Cardiac muscle cell (in vitro differentiated cells and primary cell): ENCODE results near the gene SMIM22. TPM values are rescaled to one million over a fixed set of nuclear protein-coding genes. Genes with fewer than 3 reads are reported as not detected.

ENCODE experiments used
- DNase-seq, 2 donors: peaks; one replicate each; pipeline versions ENCODE4 v3.0.0 to v3.0.0-alpha.2; 2010 to 2017; ENCODE audit warnings: low read depth in 1 of 2, low spot score in 1 of 2
- H3K27ac ChIP-seq: fragments of 200-600 bp; sonication (generic); 2 replicates; pipeline ENCODE4 v1.5.1; 2016
- H3K27me3 ChIP-seq: fragments of 200-600 bp; sonication (generic); 2 replicates; pipeline ENCODE4 v1.6.0; 2016; ENCODE audit warnings: control low read depth
- H3K36me3 ChIP-seq: fragments of 200-600 bp; sonication (generic); 2 replicates; pipeline ENCODE4 v1.5.1; 2016; ENCODE audit warnings: control low read depth
- H3K4me1 ChIP-seq: fragments of 200-600 bp; sonication (generic); 2 replicates; pipeline ENCODE4 v1.8.1; 2017; ENCODE audit warnings: low read depth, mild to moderate bottlenecking, mixed run types
- H3K4me3 ChIP-seq: fragments of 200-600 bp; sonication (generic); 2 replicates; pipeline ENCODE4 v1.5.1; 2016; ENCODE audit warnings: mild to moderate bottlenecking
- H3K9me3 ChIP-seq: fragments of 200-600 bp; sonication (generic); 2 replicates; pipeline ENCODE4 v1.5.1; 2017; ENCODE audit warnings: low read depth, mild to moderate bottlenecking, control low read depth
- polyA plus RNA-seq: library from polyadenylated mRNA; unstranded; fragments of >200 nt; fragmentation: Nextera tagmentation; extraction: Ambion mirVana; gene quantifications from 2 replicates; pipeline ENCODE4 v1.2.1, GENCODE V29; 2016
- total RNA-seq: library from RNA; depleted of rRNA; stranded (reverse); fragments of >200 nt; gene quantifications from 2 replicates; pipeline ENCODE4 v1.2.3, GENCODE V29; 2016
- TF ChIP-seq, protein P1 (sequence below): IDR thresholded peaks from 2 replicates; pipeline ENCODE4 v1.5.1; 2012; ENCODE audit warnings: low read depth, mild to moderate bottlenecking, low read length

The SMIM22 gene
- total and polyA plus RNA-seq, 2 experiments from 2014 or later: 5.3 TPM; not detected in 1

GRCh38 chr16:4766875-4767628 is 28.1 kb upstream of the SMIM22 start, which contains the start of gene ZNF500:
Gene ZNF500 (minus strand): TSS chr16:4767162. CDS start chr16:4765978, 1,184 bp downstream.
- Histone ChIP-seq H3K4me3 (peak within 1 kb of the TSS; percentile 83), H3K27ac (peak within 1 kb of the TSS; percentile 74), H3K4me1 (peaks cover 4% of the 10 kb centered on the region), H3K36me3 (peaks cover 16% of the 10 kb centered on the region), H3K27me3 (no peaks in the 10 kb centered on the region), H3K9me3 (no peaks in the 10 kb centered on the region)
- TF ChIP-seq, protein P1, sequence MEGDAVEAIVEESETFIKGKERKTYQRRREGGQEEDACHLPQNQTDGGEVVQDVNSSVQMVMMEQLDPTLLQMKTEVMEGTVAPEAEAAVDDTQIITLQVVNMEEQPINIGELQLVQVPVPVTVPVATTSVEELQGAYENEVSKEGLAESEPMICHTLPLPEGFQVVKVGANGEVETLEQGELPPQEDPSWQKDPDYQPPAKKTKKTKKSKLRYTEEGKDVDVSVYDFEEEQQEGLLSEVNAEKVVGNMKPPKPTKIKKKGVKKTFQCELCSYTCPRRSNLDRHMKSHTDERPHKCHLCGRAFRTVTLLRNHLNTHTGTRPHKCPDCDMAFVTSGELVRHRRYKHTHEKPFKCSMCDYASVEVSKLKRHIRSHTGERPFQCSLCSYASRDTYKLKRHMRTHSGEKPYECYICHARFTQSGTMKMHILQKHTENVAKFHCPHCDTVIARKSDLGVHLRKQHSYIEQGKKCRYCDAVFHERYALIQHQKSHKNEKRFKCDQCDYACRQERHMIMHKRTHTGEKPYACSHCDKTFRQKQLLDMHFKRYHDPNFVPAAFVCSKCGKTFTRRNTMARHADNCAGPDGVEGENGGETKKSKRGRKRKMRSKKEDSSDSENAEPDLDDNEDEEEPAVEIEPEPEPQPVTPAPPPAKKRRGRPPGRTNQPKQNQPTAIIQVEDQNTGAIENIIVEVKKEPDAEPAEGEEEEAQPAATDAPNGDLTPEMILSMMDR: no peak
- DNase-seq: peak; percentile 97 to 98

DNA sequence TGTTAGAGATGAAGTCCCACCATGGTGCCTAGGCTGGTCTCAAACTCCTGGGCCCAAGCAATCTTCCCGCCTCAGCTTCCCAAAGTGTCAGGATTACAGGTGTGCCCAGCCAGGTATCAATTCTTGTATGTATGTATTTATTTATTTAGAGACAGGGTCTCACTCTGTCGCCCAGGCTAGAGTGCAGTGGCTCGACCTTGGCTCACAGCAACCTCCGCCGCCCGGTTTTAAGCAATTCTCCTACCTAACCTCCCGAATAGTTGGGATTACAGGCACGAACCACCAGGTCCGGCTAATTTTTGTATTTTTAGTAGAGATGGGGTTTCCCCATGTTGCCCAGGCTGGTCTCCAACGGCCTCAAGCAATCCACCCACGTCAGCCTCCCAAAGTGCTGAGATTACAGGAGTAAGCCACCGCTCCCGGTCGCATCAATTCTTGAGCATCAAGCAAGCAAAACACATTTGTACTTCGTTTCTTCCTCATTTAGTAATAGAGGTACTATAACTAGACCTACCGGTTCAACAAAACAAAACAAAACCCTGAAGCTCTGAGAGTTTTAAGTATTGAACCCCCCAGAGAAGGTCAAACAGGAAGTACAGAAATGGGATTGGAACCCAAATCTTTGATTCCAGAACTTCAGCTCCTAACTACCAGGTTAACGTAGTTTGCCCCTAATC is 27.2 kb upstream of the SMIM22 start:
- TF ChIP-seq, protein P1: no peak
- peak in 1 of 2 donors; percentile 26 for DNase-seq
- H3K27ac ChIP-seq: peak overlapping the region; percentile 65
- peak overlapping the region; percentile 52 for H3K4me3 ChIP-seq
- H3K9me3 ChIP-seq: no peaks in the 10 kb centered on the region
- peaks cover 4% of the 10 kb centered on the region for H3K4me1 ChIP-seq
- no peaks in the 10 kb centered on the region for H3K27me3 ChIP-seq
- peaks cover 9% of the 10 kb centered on the region for H3K36me3 ChIP-seq

DNA sequence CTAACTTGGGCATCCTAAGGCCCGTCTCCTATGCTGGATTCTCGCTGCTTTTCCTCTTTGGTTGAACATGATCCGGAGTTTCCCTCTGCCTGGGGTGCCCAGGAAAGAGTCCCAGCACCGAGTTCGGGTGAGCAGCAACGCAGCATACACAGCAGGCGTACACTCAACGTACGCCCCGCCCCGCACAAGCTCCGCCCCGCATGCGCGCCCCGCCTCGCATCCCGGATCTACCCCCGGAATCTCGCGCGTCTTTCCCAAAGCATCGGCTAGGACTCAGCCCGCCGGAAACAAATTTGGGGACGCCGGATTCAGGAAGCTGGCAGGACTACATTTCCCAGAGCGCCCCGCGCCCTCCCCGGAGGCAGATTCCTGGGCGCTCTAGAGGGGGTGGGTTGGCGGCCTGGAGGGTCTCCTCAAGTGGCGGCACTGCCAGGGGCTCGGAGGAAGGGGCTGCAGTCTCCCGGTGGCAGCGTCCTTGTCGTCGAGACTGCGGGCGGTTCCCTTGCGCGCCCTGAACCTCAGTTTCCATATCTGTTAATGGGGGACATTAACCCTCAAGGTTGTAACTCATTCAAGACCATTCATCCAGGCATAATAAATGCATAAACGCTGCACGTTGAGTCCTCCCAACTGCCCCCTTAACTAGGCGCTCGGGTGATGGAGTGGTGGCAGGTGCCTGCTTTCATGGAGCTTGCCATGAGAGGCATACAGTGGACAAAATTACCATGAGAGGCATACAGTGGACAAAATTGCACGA is 26.4 kb upstream of the SMIM22 start:
- DNase-seq: peak; percentile 96 to 98
- TF ChIP-seq, protein P1: no peak
- H3K4me3 ChIP-seq: peak overlapping the region; percentile 52

DNA sequence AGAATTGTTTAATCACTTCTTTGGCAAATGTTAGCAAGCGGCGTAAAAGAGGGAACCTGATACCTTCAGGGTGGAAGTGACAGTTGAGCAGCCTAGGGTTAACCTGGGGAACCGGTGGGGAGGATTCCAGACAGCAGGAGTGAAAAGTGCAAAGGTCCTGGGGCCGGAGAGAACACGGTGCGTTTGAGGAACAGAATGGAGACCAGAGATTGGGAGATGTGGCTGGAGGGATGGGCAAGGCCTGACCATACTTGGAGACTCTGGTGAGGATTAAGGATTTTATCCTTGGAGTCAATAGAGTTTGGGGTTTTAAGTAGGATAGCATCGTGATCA is 25.9 kb upstream of the SMIM22 start:
- H3K4me1 ChIP-seq: peaks cover 4% of the 10 kb centered on the region
- peak overlapping the region; percentile 2 for H3K27ac ChIP-seq
- H3K4me3 ChIP-seq: no peak overlapping the region
- H3K27me3 ChIP-seq: no peaks in the 10 kb centered on the region
- H3K9me3 ChIP-seq: no peaks in the 10 kb centered on the region
- TF ChIP-seq, protein P1: no peak
- no peak for DNase-seq
- H3K36me3 ChIP-seq: peaks cover 3% of the 10 kb centered on the region

More for the DNA sequence above, 26.4 kb upstream of the SMIM22 start:
- peak overlapping the region; percentile 65 for H3K27ac ChIP-seq
- peaks cover 4% of the 10 kb centered on the region for H3K4me1 ChIP-seq
- no peaks in the 10 kb centered on the region for H3K27me3 ChIP-seq
- no peaks in the 10 kb centered on the region for H3K9me3 ChIP-seq
- peaks cover 4% of the 10 kb centered on the region for H3K36me3 ChIP-seq

DNA sequence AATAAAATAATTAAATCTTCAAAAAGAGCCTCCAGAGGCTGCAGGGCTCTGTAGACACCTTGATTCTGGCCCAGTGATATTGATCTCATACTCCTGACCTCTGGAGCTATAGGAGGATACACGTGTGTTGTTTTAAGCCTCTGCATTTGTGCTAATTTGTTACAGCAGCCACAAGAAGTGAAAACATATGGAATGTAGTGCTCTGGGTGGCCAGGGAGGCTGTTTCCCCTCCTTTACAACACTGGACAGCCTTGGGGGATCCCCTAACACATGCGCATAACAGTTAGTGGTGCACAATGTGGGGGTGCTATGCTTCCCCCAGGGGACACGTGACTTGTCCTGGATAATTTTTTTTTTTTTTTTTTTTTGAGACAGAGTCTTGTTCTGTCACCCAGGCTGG is 23.5 kb upstream of the SMIM22 start:
- DNase-seq: no peak
- no peak overlapping the region for H3K27ac ChIP-seq
- no peak overlapping the region for H3K4me3 ChIP-seq
- peaks cover 4% of the 10 kb centered on the region for H3K4me1 ChIP-seq
- no peaks in the 10 kb centered on the region for H3K9me3 ChIP-seq
- TF ChIP-seq, protein P1: no peak
- no peaks in the 10 kb centered on the region for H3K36me3 ChIP-seq
- no peaks in the 10 kb centered on the region for H3K27me3 ChIP-seq
